ENCODE measurements around the gene FEM1B.

Gene FEM1B

GRCh38 chr15:68256675-68257450, 20.7 kb upstream of the FEM1B start:
- in situ Hi-C loops (cut with HindIII; ENCODE audit: low sequenced_read_pairs) = no loop called here

- in situ Hi-C loops (cut with HindIII; ENCODE audit: low sequenced_read_pairs) = no loop called here
Observed at GRCh38 chr15:68258692-68259091, 18.9 kb upstream of the FEM1B start.

GRCh38 chr15:68259883-68260282, 17.7 kb upstream of the FEM1B start:
- in situ Hi-C loops (cut with HindIII; ENCODE audit: low sequenced_read_pairs) = no loop called here

- in situ Hi-C loops (cut with HindIII; ENCODE audit: low sequenced_read_pairs) = no loop called here
Observed at GRCh38 chr15:68261241-68261640, 16.3 kb upstream of the FEM1B start.

- in situ Hi-C loops (cut with HindIII; ENCODE audit: low sequenced_read_pairs) = no loop called here
Observed at GRCh38 chr15:68261980-68262379, 15.6 kb upstream of the FEM1B start.

GRCh38 chr15:68262514-68263356, 14.8 kb upstream of the FEM1B start:
- in situ Hi-C loops (cut with HindIII; ENCODE audit: low sequenced_read_pairs) = no loop called here

- in situ Hi-C loops (cut with HindIII; ENCODE audit: low sequenced_read_pairs) = no loop called here
Observed at GRCh38 chr15:68264282-68264681, 13.3 kb upstream of the FEM1B start.

GRCh38 chr15:68265081-68265480, 12.5 kb upstream of the FEM1B start:
- in situ Hi-C loops (cut with HindIII; ENCODE audit: low sequenced_read_pairs) = no loop called here

GRCh38 chr15:68265674-68266073, 11.9 kb upstream of the FEM1B start:
- in situ Hi-C loops (cut with HindIII; ENCODE audit: low sequenced_read_pairs) = no loop called here

- in situ Hi-C loops (cut with HindIII; ENCODE audit: low sequenced_read_pairs) = no loop called here
Observed at GRCh38 chr15:68268405-68268804, 9.1 kb upstream of the FEM1B start.

GRCh38 chr15:68271854-68272471, 5.6 kb upstream of the FEM1B start:
- in situ Hi-C loops (cut with HindIII; ENCODE audit: low sequenced_read_pairs) = loop anchor here (5.0 kb wide), 1 partner anchor 70 kb away; no protein-coding TSS in a partner anchor

GRCh38 chr15:68272721-68273271, 4.7 kb upstream of the FEM1B start:
- in situ Hi-C loops (cut with HindIII; ENCODE audit: low sequenced_read_pairs) = loop anchor here (5.0 kb wide), 1 partner anchor 70 kb away; no protein-coding TSS in a partner anchor

GRCh38 chr15:68274201-68274848, 3.2 kb upstream of the FEM1B start:
- in situ Hi-C loops (cut with HindIII; ENCODE audit: low sequenced_read_pairs) = loop anchor here (5.0 kb wide), 1 partner anchor 68 kb away; no protein-coding TSS in a partner anchor

GRCh38 chr15:68275165-68275746, 2.3 kb upstream of the FEM1B start:
- in situ Hi-C loops (cut with HindIII; ENCODE audit: low sequenced_read_pairs) = no loop called here

- in situ Hi-C loops (cut with HindIII; ENCODE audit: low sequenced_read_pairs) = no loop called here
Observed at GRCh38 chr15:68276668-68277067, 877 bp upstream of the FEM1B start.

- in situ Hi-C loops (cut with HindIII; ENCODE audit: low sequenced_read_pairs) = no loop called here
Observed at GRCh38 chr15:68277131-68277602, 378 bp upstream of the FEM1B start.

- in situ Hi-C loops (cut with HindIII; ENCODE audit: low sequenced_read_pairs) = no loop called here
Observed at GRCh38 chr15:68278345-68278594, 725 bp downstream of the FEM1B start.

GRCh38 chr15:68278595-68279405, 1.3 kb downstream of the FEM1B start:
- in situ Hi-C loops (cut with HindIII; ENCODE audit: low sequenced_read_pairs) = no loop called here

Data from endothelial cell of hepatic sinusoid (primary cell).